GM12801 (cell line): ENCODE results near the gene CEP164.

Experiments used
- CTCF ChIP-seq: IDR thresholded peaks from one replicate; pipeline ENCODE4 v1.5.1; 2011; ENCODE audit warnings: control low read depth; ENCODE audit not compliant: insufficient read length; ENCODE audit errors: extremely low read depth

The CEP164 gene

DNA sequence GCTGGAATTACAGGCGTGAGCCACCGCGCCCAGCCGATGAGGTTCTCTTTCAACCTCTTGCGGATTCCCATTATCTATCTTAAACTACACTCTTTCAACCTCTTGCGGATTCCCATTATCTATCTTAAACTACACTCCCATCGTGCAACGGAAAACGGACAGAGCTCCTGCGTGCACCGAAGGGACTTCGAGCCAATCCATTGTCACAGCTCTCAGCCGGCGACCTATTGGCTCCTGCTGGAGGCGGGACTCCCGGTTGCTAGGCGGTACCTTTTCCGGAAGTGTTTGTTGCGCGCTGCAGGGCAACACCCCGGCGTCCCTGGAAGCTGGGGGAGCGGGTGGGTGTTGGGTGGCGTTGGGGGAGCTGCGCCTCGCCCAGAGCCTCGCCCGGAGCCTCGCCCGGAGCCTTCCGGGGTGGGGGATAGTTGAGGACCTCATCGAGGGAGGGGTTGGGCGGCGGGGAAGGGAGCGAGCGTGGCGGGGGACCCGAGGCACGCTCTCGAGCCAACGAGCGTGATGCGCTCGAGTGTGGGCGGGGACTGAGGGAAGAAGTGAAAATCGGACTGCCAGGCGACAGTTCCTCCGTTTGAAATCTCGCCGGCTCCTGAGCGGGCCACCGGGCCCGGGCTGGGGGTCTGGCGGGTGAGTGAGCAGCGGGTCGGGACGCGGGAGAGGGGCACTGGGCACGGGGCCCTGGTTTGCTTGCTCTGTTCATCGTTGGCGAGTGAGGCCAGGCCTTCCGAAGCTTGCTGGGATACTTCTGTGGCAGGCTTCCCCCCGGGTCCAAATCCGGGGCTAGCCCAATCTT is at the start of gene CEP164:
Gene CEP164 (plus strand): TSS at position 288 of the 808 bp plus-strand sequence. CDS start 10,733 bp downstream, outside the sequence.
- TF ChIP-seq CTCF = no peak

- no peak for TF ChIP-seq CTCF
Measured at GRCh38 chr11:117278347-117278746, 49.3 kb upstream of the CEP164 start.

DNA sequence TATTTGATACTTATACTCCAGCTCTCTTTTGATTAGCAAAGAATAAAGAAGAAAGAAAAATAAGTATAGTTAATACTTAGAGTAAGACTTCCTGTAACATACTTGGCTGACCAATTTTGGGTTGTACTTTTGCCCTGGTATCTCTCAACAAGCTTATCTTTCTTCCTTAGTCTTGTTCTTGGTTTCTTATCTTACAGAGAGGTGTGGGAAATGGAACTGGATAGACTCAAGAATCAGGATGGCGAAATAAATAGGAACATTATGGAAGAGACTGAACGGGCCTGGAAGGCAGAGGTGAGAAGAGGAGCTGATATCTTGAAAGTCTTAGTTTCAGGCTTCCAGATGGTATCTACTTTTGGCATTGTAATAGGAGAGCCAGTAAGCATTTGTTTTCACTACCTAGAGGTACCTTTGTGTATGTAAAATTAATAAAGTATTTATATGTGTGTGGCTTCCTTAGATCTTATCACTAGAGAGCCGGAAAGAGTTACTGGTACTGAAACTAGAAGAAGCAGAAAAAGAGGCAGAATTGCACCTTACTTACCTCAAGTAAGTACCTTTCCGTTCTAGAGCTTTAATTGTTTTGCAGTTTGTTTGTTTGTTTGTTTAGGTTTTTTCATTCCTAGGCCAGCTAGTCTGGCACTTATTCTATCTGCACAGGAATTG is 47.8 kb upstream of the CEP164 start:
- no peak for TF ChIP-seq CTCF

DNA sequence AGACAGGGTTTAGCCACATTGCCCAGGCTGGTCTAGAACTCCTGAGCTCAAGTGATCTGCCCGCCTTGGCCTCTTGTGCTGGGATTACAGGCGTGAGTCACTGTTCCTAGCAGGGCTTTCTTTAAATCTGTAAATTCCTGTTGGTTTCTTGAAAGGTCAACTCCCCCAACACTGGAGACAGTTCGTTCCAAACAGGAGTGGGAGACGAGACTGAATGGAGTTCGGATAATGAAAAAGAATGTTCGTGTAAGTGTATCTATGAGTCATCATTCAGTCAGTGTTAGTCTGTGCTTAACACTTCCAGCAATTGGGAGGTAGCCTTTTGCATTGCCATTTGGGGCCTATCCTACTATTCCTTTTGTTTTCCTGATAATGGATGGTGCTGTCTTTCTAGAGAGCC is 46.5 kb upstream of the CEP164 start:
- TF ChIP-seq CTCF = no peak

- no peak for TF ChIP-seq CTCF
Measured at GRCh38 chr11:117281869-117282268, 45.8 kb upstream of the CEP164 start.

DNA sequence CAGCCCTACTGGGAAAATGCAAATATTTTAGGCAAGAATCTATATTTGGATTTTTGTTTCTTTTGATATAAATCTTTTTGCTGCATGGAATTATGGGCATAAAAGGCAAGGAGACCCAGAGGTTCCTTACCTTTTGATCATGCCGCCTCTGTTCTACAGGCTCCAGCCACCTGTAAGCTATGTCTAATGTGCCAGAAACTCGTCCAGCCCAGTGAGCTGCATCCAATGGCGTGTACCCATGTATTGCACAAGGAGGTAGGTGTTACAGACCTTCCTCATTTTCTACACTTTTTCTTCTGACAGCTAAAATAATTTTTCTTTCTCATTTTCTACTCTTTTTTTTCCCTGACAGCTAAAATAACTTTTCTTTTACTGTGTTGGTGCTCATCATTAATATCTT is 44.7 kb upstream of the CEP164 start:
- TF ChIP-seq CTCF = no peak

- no peak for TF ChIP-seq CTCF
Measured at GRCh38 chr11:117284053-117284452, 43.6 kb upstream of the CEP164 start.
